NCI-H146 treated with DMSO at 0.1 percent for 48 hours (cell line): Measurements from ENCODE around the gene PA2G4.
"Not testable (repeated sequence)": the region's sequence is repeated elsewhere in the genome, so short reads cannot be mapped to it uniquely, and the experiment has no call there.

Experiments used
- DNase-seq: peaks from one replicate; lab custom pipeline; 2025; ENCODE audit not compliant: unreplicated experiment; lab: John Stamatoyannopoulos, UW

PA2G4 gene

DNA sequence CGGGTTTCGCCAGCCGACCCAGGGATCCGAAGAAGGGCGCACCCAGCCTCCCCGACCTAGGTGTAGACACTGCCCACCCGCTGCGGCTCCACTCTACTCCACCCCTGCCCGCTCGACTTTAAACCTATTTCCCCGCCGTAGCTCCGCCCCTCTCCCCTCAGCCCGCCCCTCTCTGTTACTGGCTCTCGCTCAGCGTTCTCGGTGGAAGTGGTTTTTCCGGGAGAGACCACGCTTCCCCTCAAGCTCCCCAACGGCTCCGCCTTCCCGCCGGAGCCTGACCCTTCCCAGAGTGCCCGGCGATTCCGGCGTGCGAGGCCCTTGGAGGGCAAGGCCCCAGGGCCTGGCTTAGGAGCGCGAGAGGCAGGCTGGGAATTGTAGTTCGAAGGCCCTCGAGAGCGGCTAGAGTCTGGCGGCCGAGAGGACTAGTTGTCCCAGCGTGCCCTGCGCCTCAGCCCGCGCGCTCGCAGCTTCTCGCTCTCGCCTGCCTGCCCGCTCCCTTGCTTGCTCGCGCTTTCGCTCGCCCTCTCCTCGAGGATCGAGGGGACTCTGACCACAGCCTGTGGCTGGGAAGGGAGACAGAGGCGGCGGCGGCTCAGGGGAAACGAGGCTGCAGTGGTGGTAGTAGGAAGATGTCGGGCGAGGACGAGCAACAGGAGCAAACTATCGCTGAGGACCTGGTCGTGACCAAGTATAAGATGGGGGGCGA is at the start of gene PA2G4:
TSS of gene PA2G4 (plus strand) at position 451 of the 706 bp plus-strand sequence. CDS start at position 630, 179 bp downstream.
- peak; percentile 99 for DNase-seq

DNA sequence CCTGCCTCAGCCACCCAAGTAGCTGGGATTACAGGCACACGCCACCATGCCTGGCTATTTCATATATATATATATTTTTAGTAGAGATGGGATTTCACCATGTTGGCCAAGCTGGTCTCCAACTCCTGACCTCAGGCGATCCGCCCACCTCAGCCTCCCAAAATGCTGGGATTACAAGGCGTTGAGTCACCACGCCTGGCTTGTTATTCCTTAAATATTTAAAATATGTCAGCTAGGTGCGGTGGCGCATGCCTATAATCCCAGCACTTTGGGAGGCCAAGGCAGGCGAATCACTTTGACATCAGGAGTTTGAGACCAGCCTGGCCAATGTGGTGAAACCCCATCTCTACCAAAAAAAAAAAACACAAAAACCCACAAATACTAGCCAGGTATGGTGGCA is 44.4 kb upstream of the PA2G4 start:
- not testable (repeated sequence) for DNase-seq

DNA sequence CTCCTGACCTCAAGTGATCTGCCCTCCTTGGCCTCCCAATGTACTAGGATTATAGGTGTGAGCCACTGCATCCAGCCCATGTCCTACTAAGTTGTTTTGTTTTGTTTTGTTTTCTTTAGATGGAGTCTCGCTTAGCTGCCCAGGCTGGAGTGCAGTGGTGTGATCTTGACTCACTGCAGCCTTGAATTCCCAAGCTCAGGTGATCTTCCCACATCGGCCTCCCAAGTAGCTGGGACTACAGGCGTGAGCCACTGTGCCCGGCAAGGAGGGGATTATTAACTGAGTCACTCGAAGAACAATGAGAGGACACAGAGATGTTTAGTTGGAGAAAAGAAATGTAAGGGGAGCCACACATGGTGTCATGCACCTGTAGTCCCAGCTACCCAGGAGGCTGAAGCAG is 42.4 kb upstream of the PA2G4 start:
- no peak for DNase-seq

DNA sequence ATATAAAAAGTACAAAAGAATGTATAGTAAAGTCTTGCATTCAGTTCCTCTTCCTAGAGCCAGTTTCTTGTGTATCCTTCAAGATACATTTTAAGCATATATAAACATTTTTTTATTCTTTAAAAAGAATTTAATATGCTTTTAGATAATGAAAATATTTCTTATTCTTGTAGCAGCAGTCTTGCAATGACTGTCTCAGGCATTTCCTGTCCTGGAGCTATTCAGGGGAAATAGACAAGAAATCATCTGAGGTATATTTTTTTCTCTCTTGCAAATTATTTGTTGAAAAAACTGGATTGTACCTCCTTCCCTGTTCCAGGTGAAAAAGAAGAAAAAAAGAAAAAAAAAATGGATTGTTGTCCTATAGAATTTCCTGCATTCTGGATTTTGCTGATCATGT is 41.4 kb upstream of the PA2G4 start:
- no peak for DNase-seq

DNA sequence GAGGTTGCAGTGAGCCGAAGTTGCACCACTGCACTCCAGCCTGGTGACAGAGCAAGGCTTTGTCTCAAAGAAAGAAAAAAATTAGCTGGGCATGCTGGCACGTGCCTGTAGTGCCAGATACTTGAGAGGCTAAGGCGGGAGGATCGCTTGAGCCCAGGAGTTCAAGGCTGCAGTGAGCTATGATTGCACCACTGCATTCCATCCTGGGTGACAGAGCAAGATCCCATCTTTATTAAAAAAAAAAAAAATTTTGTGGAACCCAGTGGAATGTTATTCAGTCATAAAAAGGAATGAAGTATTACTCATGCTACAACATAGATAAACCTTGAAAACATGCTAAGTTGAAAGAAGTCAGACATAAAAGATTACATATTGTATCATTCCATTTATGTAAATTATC is 32.7 kb upstream of the PA2G4 start:
- no peak for DNase-seq

DNA sequence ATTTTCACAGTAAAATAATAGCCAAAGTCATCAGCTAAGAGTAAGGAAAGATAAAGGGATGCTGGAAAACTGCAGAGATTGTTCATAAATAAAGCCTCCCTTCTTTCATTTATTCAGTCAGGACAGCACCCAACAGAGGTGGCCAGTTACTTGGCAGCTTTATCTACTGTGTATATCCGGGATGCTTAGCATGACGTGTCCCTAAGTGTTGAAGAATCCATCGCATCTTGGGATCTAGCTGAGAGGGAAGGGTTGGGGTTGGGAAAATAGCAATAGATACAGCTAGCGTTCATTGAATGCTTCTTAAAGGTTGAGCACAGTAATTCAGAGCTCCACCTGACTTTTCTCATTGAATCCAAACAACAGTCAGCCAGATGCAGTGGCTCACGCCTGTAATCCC is 30.0 kb upstream of the PA2G4 start:
- DNase-seq: no peak

DNA sequence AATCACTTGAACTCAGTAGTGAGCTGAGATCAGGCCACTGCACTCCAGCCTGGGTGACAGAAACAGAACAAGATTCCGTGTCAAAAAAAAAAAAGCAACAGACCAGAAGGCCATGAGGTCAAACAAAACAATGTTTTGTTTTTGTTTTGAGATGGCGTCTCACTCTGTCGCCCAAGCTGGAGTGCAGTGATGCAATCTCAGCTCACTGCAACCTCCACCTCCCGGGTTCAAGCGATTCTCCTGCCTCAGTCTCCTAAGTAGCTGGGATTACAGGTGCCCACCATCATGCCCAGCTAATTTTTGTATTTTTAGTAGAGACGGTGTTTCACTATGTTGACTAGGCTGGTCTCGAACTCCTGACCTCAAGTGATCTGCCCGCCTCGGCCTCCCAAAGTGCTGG is 26.4 kb upstream of the PA2G4 start:
- not testable (repeated sequence) for DNase-seq

DNA sequence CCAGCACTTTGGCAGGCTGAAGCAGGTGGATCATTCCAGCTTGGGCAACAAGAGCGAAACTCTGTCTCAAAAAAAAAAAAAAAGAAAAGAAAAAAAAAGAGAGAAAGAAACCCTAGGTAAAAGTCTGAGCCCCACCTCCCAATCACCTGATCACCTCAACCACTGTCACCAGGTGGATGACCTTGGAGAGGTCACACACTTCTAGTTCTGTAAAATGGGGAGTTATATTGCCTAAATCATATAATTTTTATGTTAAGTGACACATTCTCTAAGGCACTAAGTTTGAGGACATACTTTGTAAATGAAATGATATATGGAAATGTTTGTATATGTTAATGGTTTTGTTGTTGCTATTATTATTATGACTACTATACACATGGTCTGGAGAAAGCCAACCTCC is 25.9 kb upstream of the PA2G4 start:
- DNase-seq: no peak

DNA sequence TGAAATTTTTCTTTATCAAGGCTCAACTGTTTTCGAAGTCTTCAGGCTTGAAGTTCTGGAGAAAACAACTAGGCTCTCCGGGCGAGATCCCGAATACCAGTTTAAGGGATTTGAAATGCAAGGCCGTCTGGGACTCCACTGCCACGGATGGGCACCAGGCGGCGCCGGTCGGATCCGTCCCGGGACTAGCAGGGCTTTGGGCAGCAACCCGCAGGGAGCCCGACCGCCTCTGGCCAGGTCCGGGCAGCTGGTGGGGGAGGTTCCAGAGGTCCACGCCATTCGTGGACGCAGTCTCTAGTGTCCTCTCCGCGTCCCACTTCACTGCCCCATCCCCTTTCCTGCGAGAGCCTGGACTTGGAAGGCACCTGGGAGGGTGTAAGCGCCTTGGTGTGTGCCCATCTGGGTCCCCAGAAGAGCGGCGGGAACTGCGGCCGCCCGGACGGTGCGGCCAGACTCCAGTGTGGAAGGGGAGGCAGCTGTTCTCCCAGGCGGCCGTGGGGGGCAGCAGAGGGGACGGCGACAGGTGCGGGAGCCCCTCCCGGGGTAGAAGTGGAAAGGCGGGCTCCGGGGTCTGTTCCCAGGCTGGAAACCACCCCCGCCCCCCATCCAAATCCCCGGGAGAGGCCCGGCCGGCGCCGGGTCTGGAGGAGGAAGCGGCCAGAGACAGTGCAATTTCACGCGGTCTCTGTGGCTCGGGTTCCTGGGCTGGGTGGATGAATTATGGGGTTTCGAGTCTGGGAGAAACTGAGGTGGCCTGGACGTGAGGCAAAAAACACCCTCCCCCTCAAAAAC is 25.2 kb upstream of the PA2G4 start:
- peak; percentile 66 for DNase-seq

DNA sequence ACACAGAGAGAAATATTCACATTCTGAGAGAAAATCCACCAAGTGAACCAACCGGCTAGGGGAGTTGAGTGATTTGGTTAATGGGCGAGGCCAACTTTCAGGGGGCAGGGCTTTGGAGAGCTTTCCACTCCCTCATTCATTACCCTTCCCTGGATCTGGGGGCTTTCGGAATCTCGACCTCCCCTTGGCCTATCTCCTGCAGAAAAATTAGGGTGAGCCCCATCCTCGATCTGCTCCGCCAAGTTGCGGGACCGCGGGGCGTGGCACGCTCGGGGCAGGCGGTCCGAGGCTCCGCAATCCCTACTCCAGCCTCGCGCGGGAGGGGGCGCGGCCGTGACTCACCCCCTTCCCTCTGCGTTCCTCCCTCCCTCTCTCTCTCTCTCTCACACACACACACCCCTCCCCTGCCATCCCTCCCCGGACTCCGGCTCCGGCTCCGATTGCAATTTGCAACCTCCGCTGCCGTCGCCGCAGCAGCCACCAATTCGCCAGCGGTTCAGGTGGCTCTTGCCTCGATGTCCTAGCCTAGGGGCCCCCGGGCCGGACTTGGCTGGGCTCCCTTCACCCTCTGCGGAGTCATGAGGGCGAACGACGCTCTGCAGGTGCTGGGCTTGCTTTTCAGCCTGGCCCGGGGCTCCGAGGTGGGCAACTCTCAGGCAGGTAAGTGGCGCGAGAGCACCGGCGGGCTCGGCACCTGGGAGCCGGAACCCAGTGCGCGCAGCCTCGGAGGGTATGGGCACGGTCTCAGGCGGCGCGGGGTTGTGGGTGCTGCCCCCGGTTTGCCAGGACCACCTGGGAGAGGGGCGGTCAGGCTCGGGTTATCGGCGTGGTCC is 24.4 kb upstream of the PA2G4 start, which contains the start of gene ERBB3:
TSS of gene ERBB3 (plus strand) at position 443 of the 833 bp plus-strand sequence. CDS start at position 579, 136 bp downstream.
- DNase-seq: peak; percentile 65

DNA sequence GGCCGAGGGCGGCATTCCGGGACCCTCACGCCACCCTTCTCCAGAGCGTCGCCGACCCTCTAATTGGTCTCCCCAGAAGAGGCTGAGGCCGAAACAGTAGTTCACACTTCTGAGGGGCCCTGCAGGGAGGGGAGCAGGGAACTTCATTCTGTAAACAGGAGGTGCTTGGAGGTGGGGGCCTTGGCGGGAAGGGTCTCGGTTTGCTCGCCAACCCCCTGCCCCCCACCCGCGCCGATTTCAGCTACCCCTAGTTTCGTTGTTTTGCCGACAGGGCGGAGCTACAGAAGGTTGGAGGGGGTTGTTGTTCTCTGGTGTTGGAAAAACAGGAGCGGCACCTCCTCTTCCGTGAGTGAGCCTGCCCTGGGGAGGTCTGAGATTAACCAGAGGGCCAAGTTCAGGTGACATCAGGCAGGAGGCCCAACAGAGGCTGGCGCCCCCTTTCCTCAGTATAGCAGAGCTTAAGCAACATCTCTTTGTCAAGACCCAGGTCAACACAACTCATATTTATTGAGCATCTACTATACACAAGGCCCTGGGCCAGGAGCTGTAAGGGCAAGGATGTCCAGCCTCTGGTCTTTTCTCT is 23.7 kb upstream of the PA2G4 start:
- DNase-seq: no peak

DNA sequence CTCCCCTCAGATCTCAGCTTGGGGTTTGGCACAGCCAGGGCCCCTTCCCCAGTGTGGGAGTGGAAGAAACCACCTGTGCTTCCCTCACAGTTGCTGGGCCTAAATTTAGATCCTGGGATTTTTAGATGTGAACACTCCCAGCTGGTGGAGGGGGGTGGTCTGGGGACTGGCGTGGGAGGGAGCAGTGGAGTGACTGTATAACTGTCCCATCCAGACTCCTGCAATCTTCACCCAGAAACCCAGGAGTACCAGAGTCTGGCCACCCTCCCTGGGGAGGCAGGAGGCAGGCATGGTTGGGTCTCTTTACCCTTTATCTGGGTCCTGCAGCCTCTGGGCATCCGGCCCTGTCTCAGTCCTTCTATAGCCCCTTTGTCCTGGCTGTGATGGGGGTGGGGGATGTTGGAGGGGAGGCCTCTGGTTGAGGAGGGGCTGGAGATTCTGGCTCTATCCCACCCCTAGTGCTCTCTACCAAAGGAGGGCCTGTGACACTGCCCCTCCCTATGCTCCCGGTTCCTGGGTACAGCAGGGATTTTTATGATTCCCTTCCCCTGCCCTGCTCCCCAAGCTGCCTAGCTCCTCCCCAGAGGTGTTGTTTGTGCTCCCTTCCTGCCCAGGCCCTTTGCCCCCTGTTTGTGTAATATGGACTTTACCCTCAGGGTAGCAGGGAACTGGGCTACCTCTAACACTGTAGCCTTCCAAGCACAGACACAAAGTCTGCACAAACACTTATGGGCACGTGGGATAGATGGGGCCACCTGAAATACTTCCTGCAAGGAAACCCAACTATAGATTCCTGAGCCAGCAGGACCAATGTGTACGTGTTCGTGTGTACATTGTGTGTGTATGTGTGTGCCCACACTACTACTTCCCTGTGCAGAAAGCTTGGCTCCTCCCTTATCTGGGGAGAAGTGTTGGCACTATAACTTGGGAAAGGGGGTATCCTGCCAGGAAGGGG is 22.7 kb upstream of the PA2G4 start:
- DNase-seq: no peak

DNA sequence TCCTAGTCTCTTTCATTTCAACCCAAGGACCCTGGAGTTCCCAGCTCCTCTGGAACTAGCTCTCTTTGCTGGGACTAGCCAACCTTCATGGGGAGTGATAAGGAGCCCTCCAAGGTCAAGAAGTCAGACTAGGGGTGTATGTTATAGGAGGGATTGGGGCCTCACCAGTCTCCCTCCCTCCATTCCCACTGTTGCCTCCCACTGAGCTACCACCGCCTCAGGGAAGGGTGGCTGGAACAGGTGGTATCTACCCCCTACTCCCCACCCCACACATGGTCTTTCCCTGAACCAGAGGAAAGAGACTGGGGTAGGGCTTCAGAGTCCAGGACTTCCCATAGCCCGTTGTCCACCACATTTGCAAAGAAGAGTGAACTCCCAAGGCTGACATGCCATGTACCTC is 22.0 kb upstream of the PA2G4 start:
- no peak for DNase-seq

DNA sequence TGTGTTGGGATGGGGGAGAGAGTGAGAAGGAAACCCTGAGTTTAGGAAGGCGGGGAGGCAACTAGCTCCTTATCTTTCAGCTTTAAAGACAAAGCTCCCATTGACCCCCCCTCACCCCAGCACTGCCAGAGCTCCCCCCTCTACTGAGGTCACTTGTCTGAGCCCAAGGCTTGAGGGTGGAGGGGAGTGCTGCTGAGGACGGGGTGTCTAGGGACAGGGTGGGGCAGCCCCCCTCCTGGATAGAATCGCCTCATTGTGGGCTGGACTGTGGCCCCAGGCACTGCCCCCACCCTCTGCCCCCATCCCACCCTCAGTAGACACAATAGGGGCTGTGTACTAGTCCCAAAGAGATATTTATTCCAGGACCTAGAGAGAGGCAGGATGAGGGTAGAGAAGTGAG is 21.4 kb upstream of the PA2G4 start:
- DNase-seq: no peak

DNA sequence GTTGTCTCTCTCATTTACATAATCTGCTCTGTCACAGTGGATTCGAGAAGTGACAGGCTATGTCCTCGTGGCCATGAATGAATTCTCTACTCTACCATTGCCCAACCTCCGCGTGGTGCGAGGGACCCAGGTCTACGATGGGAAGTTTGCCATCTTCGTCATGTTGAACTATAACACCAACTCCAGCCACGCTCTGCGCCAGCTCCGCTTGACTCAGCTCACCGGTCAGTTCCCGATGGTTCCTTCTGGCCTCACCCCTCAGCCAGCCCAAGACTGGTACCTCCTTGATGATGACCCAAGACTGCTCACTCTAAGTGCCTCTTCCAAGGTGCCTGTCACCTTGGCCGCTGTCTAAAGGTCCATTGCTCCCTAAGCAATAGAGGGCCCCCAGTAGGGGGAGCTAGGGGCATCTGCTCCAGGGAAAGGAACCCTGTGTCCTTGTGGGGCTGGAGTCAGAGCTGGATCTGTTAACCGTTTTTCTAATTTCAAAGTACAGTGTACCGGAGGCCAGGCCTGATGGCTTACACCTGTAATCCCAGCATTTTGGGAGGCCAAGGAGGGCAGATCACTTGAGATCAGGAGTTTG is 19.3 kb upstream of the PA2G4 start:
- no peak for DNase-seq

DNA sequence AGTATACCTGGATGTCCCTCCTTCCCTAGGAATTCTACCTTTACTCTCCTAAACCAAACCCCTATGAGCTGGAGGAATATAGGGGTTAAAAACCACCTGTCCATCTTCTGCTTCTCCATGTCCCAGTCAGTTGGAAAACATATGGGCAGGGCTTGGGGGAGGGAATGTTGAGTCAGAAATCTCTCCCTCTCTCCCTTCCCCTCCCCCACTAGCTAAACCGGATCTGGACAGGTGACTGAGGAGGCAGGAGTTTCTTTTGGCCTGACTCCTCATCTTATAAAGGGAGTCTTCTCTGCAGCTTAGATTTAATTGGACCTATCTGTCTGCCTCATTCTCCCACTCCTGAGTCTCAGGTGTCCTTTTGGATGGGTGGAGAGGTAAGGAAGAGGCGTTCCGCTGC is 18.3 kb upstream of the PA2G4 start:
- DNase-seq: no peak

DNA sequence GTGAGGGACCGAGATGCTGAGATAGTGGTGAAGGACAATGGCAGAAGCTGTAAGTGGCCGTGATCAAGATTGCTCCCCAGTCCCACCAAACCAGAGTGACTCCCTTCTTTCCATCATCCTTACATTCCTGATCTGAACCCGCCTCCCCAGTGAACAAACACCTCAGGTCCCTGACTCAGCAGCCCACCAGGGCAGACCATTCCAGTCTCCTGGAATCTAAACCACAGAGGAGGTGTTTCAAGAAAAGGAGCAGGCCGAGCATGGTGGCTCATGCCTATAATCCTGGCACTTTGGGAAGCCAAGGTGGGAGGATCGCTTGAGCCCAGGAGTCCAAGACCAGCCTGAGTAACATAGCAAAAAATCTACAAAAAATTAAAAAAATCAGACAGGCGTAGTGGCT is 17.8 kb upstream of the PA2G4 start:
- DNase-seq: no peak

DNA sequence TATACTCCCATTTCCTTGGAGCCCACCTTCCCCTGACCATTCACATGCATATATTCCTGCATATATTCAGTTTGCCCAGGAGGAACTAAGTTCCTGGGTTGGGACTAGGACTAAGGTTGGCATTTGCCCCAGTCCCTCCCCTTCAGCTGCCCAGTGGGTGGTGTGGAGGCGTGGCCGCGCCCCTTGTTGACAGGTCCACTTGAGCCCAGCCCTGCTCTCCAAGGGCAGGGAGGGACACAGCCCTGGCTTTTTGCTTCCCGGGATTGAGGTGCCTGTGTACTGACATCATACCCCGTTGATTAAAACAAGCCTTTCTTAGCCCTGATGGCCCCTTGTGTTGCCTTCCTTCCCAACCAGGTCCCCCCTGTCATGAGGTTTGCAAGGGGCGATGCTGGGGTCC is 17.1 kb upstream of the PA2G4 start:
- DNase-seq: no peak

DNA sequence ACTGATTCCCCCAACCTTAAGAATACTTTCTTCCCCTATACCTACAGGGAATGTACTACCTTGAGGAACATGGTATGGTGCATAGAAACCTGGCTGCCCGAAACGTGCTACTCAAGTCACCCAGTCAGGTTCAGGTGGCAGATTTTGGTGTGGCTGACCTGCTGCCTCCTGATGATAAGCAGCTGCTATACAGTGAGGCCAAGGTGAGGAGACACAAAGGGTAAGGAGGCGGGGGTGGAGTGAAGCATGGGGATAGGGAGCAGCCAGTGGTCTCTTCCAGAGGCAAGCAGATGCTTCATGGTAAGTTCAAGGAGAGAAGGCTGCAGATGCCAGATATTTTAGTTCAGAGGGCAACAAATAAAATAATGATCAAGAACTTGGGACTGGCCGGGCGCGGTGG is 6.6 kb upstream of the PA2G4 start:
- DNase-seq: no peak

DNA sequence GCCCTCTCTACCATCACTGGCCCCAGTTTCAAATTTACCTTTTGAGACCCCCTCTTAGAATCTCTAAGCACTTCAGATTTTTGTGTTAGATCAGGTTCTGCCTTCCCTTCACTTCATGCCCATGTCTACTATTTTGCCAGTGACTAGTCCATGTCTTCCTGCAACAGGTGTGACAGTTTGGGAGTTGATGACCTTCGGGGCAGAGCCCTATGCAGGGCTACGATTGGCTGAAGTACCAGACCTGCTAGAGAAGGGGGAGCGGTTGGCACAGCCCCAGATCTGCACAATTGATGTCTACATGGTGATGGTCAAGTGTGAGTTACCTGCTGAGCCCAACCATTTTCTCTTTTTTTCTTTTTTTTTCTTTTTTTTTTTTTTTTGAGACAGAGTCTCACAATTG is 5.8 kb upstream of the PA2G4 start:
- DNase-seq: no peak
